Mammary epithelial cell (primary cell): Measurements from ENCODE around the gene FBXL15.

Experiments
- CTCF ChIP-seq, 2 donors: IDR thresholded peaks in 1 of 2; conservative IDR thresholded peaks in 1 of 2; 2 replicates each; pipeline ENCODE4 v1.5.1; 2011 to 2012; ENCODE audit warnings: inconsistent platforms in 2 of 2, low read length in 2 of 2, mild to moderate bottlenecking in 2 of 2, control low read depth in 1 of 2, low read depth in 1 of 2; ENCODE audit not compliant: insufficient read depth in 1 of 2; ENCODE audit errors: extremely low read depth in 1 of 2
- EZH2 ChIP-seq: IDR thresholded peaks from 2 replicates; pipeline ENCODE4 v1.6.1; 2012; ENCODE audit warnings: low read length, inconsistent platforms, borderline replicate concordance

- TF ChIP-seq CTCF (conservative IDR thresholded peaks at IDR 0.05 in 1 of 2, IDR thresholded peaks at IDR 0.05 in 1 of 2; ENCODE audit: extremely low read depth in 1 of 2, insufficient read depth in 1 of 2, low read depth in 1 of 2, low read length in 2 of 2) (no peak), EZH2 (no peak)
Measured at GRCh38 chr10:102400076-102400475, 20.6 kb upstream of the FBXL15 start.
